VCaP (cell line): ENCODE results near the gene PKD1.

Source experiments
- H3K27ac ChIP-seq: fragments of 450-650 bp; 2 replicates; pipeline ENCODE4 v1.5.1; 2017
- TF ChIP-seq, protein P1 (sequence below): fragments of 450-650 bp; conservative IDR thresholded peaks from 2 replicates; pipeline ENCODE4 v1.5.1; 2017; ENCODE audit warnings: mild to moderate bottlenecking, moderate library complexity

Gene PKD1

DNA sequence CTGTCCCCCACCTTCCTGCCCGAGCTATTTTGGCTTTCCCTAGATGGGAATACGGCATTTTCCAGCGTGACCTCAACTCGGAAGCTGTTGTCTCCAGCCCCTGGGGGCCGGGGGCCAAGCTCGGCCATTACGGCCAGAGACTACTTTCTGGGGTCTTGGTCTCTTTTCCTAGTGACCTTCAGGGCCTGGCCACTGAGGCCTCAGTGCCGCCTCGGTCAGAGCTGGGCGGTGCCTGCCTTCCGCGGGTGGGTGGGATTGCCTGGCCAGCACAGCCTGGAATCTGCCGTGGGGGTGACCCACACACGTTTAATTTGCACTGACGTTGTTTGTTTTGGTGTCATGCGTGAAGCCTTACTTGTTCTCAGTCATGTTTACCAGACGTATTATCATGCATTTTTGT, 58.7 kb downstream of the PKD1 start:
- H3K27ac ChIP-seq: no peak overlapping the region
- TF ChIP-seq, protein P1, sequence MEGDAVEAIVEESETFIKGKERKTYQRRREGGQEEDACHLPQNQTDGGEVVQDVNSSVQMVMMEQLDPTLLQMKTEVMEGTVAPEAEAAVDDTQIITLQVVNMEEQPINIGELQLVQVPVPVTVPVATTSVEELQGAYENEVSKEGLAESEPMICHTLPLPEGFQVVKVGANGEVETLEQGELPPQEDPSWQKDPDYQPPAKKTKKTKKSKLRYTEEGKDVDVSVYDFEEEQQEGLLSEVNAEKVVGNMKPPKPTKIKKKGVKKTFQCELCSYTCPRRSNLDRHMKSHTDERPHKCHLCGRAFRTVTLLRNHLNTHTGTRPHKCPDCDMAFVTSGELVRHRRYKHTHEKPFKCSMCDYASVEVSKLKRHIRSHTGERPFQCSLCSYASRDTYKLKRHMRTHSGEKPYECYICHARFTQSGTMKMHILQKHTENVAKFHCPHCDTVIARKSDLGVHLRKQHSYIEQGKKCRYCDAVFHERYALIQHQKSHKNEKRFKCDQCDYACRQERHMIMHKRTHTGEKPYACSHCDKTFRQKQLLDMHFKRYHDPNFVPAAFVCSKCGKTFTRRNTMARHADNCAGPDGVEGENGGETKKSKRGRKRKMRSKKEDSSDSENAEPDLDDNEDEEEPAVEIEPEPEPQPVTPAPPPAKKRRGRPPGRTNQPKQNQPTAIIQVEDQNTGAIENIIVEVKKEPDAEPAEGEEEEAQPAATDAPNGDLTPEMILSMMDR: no peak

DNA sequence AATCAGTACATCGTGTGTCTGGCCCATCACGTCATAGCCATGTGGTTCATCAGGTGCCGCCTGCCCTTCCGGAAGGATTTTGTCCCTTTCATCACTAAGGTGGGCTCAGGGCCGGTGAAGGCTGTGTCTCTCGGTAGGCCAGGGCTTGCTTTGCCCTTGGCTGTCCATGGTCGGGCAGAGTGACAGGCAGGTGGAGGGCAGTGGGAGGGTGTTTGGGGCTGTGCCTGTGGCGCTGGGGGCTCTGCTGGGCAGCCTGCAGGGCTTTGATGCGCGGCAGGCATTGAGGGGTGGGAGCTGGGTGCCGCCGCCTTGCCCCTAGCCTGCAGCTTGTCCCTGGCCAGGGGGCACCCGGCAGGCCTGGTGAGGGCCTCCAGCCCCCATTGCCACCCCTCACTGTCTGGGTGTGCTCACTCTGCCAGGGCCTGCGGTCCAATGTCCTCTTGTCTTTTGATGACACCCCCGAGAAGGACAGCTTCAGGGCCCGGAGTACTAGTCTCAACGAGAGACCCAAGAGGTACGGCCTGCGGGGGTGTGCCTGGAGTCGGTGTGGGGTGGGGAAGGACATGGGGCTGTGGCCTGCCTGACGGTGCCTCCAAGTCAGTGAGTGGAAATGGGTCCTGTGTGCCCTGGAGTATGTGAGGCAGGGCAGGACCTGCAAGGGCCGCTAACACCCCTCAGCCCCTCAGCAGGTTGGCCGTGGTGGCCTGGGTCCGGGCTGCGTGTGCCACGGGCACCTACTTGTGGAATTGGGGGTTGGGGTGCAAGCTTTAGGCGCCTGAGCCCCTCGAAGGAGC, 59.4 kb downstream of the PKD1 start:
- TF ChIP-seq, protein P1: no peak
- H3K27ac ChIP-seq: no peak overlapping the region

DNA sequence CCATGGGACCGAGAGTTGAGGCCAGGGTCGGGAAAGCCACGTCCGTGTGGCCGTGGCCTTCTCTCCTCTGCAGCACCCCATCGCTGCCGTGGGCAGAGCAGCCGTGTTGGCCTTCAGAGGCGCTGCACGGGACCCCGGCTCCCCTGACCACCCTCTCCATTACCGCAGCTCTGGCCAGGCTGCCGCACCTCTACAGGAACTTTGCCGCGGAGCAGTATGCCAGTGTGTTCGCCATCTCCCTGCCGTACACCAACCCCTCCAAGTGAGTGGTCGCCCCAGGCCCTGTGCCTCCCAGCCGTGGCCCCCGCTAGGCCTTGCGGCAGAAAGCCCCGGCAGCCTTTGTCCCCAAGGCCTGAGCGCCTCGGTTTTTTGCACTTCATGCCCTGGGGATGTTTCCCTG, 60.1 kb downstream of the PKD1 start:
- no peak overlapping the region for H3K27ac ChIP-seq
- TF ChIP-seq, protein P1: no peak

DNA sequence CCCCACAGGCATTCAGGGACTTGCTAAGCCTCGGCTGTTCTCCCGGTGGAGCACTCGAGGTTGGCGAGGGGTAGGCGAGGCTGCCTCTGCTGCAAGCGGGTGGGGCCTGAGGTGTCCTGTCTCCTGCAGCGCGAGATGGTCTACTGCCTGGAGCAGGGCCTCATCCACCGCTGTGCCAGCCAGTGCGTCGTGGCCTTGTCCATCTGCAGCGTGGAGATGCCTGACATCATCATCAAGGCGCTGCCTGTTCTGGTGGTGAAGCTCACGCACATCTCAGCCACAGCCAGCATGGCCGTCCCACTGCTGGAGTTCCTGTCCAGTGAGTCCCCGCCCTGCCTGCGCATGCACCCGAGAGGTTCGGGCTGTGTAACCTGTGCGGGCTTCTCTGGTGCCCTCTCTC, 61.6 kb downstream of the PKD1 start:
- H3K27ac ChIP-seq: no peak overlapping the region
- TF ChIP-seq, protein P1: no peak

DNA sequence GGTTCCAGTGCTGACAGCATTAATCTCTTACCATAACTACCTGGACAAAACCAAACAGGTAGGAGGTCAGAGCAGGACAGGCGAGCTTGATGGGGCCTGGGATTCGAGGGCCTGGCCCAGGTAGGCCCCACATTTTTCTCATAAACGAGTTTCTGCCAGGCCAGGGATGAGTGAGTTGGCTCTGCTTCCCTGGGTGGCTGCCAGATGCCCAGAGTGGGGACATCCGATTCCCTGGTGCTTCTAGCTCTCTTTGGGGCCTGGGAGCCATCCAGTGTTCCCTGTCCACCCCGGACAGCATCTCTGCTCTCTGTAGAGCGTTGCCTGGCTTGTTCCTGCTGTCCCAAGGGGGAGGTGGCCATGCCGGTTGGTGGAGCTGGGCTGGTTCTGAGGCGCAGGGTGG, 62.8 kb downstream of the PKD1 start:
- TF ChIP-seq, protein P1: no peak

DNA sequence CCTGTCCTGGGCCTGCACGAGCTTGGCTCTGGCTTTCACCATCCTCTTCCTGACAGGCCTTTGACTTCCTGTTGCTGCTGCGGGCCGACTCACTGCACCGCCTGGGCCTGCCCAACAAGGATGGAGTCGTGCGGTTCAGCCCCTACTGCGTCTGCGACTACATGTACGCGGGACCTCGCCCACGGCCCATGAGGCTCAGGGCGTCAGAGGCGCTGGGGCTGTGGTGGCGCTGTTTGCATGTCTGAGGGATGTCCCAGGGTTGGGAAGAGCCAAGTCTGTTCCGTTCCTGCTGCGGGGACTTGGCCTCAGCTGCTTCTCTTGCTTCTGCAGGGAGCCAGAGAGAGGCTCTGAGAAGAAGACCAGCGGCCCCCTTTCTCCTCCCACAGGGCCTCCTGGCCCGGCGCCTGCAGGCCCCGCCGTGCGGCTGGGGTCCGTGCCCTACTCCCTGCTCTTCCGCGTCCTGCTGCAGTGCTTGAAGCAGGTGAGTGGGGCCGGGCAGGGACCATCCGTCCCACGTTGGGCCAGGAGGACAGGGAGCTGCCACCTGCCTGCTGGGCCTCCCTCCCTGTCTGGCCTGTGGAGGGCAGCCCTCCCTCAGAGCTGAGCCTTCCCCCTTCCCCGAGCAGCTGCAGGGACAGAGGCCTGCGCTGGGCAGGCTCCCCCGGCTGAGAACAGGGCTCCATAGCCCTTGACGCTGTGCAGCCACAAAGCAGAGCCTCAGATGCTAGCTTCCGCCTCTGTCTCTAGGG, 64.1 kb downstream of the PKD1 start:
- TF ChIP-seq, protein P1: no peak
- no peak overlapping the region for H3K27ac ChIP-seq

More for the DNA sequence above, 62.8 kb downstream of the PKD1 start:
- H3K27ac ChIP-seq: no peak overlapping the region

DNA sequence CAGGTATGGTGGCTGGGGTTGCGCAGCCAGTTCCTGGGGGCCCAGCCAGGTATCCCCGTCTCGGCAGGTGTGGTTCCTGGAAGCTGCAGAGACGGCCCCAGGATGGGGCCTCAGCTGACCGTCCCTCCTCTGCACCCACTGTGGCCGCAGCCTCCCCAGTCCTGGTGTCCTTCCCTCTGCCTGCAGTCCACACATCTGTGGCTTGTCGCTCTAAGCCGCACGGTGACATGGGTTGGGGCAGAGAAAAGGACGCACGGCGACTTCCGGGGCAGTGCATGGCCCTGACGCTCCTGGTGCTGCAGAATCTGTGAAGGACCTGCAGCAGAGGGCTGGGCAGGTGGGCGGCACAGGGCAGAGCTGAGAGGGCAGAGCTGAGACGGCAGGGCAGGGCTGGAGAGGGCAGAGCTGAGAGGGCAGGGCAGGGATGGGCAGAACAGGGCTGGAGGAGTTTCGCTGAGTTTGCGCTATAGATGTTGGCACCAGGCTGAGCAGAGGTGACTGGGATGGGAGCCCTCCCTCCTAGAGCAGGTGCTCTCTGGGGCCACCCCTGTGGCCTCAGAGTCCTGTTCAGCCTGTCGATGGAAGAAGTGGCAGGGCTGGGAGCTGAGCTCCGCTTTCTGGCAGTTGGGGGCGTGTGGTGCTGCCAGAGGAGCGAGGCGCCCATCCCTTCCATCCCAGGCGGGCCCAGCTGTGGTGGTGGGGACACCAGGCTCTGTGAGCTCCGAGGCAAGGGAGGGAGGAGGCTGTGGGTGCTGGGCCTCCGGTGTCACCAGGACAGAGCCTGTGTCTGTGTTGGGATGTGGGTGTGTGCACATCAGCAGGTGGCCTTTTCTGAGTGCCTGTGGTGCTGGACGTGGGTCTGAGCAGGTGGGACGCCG, 64.9 kb downstream of the PKD1 start:
- no peak overlapping the region for H3K27ac ChIP-seq
- TF ChIP-seq, protein P1: no peak
